HTR-8/SVneo (cell line): Measurements from ENCODE around the gene OCEL1.
"Not testable (repeated sequence)": the region's sequence is repeated elsewhere in the genome, so short reads cannot be mapped to it uniquely, and the experiment has no call there.

ENCODE experiments used
- DNase-seq: peaks from one replicate; pipeline ENCODE4 v3.0.0; 2011; ENCODE audit warnings: low spot score, mixed read lengths; ENCODE audit not compliant: insufficient read length
- FAIRE-seq: peaks from 2 replicates; lab custom pipeline; 2011; peaks lifted over from hg19 to GRCh38; lab: Jason Lieb, UNC

OCEL1 gene

GRCh38 chr19:17226002-17226933 is at the start of gene OCEL1:
OCEL1 (plus strand) TSS chr19:17226226; CDS start chr19:17226248, 22 bp downstream.
- DNase-seq, result peak; percentile 95
- peak; percentile 93 for FAIRE-seq

GRCh38 chr19:17178291-17178690 is 47.7 kb upstream of the OCEL1 start:
- FAIRE-seq (no peak), DNase-seq (no peak)

- FAIRE-seq (no peak), DNase-seq (no peak)
Measured at GRCh38 chr19:17180997-17181702, 44.9 kb upstream of the OCEL1 start.

- DNase-seq (no peak), FAIRE-seq (no peak)
Measured at GRCh38 chr19:17183271-17183761, 42.7 kb upstream of the OCEL1 start.

- FAIRE-seq, result no peak
Measured at GRCh38 chr19:17183858-17184321, 42.1 kb upstream of the OCEL1 start.

GRCh38 chr19:17184371-17184841 is 41.6 kb upstream of the OCEL1 start:
- FAIRE-seq (no peak), DNase-seq (no peak)

More at GRCh38 chr19:17183858-17184321, 42.1 kb upstream of the OCEL1 start:
- no peak for DNase-seq

- FAIRE-seq (no peak), DNase-seq (no peak)
Measured at GRCh38 chr19:17185590-17185989, 40.4 kb upstream of the OCEL1 start.

GRCh38 chr19:17191736-17192135 is 34.3 kb upstream of the OCEL1 start:
- not testable (repeated sequence) for DNase-seq, FAIRE-seq

GRCh38 chr19:17192751-17193150 is 33.3 kb upstream of the OCEL1 start:
- DNase-seq, result no peak
- no peak for FAIRE-seq

GRCh38 chr19:17194608-17195007 is 31.4 kb upstream of the OCEL1 start:
- FAIRE-seq (no peak), DNase-seq (no peak)

GRCh38 chr19:17195106-17195505 is 30.9 kb upstream of the OCEL1 start:
- no peak for DNase-seq
- no peak for FAIRE-seq

- DNase-seq (no peak), FAIRE-seq (no peak)
Measured at GRCh38 chr19:17196610-17197009, 29.4 kb upstream of the OCEL1 start.

GRCh38 chr19:17197666-17198065 is 28.4 kb upstream of the OCEL1 start:
- DNase-seq, result no peak
- FAIRE-seq, result no peak

- DNase-seq, result no peak
- no peak for FAIRE-seq
Measured at GRCh38 chr19:17200408-17201079, 25.5 kb upstream of the OCEL1 start.

GRCh38 chr19:17202249-17202648 is 23.8 kb upstream of the OCEL1 start:
- DNase-seq, result no peak
- peak; percentile 77 for FAIRE-seq

- FAIRE-seq, result no peak
- no peak for DNase-seq
Measured at GRCh38 chr19:17202713-17203112, 23.3 kb upstream of the OCEL1 start.

GRCh38 chr19:17205237-17206140 is 20.5 kb upstream of the OCEL1 start:
- DNase-seq, result peak; percentile 60
- peak; percentile 36 for FAIRE-seq

- DNase-seq, result no peak
- no peak for FAIRE-seq
Measured at GRCh38 chr19:17206736-17207581, 19.1 kb upstream of the OCEL1 start.
